Subcutaneous abdominal adipose tissue (tissue), 5 donors: ENCODE measurements around the gene PTPRG.

ENCODE experiments used
- H3K27ac ChIP-seq: one replicate; pipeline ENCODE4 v1.7.0; 2013; ENCODE audit warnings: low read depth, mild to moderate bottlenecking, inconsistent platforms, low read length, moderate library complexity
- H3K27me3 ChIP-seq, 5 donors: one replicate each; pipeline ENCODE4 v1.7.0; 2013; ENCODE audit warnings: low read length in 5 of 5, inconsistent platforms in 1 of 5; ENCODE audit not compliant: control insufficient read depth in 5 of 5, insufficient read depth in 4 of 5
- H3K36me3 ChIP-seq, 5 donors: one replicate each; pipeline ENCODE4 v1.7.0; 2013; ENCODE audit warnings: low read length in 5 of 5; ENCODE audit not compliant: control insufficient read depth in 5 of 5, insufficient read depth in 5 of 5
- H3K4me1 ChIP-seq, 5 donors: one replicate each; pipeline ENCODE4 v1.7.0; 2013; ENCODE audit warnings: low read length in 5 of 5, mild to moderate bottlenecking in 3 of 5, moderate library complexity in 1 of 5; ENCODE audit not compliant: control insufficient read depth in 5 of 5, insufficient read depth in 5 of 5
- H3K4me3 ChIP-seq, 5 donors: one replicate each; pipeline ENCODE4 v1.7.0; 2013; ENCODE audit warnings: low read length in 5 of 5, low read depth in 1 of 5
- H3K9ac ChIP-seq, 5 donors: one replicate each; pipeline ENCODE4 v1.7.0; 2013; ENCODE audit warnings: low read length in 5 of 5, mild to moderate bottlenecking in 4 of 5, moderate library complexity in 3 of 5
- H3K9me3 ChIP-seq, 5 donors: one replicate each; pipeline ENCODE4 v1.7.0; 2013; ENCODE audit warnings: low read length in 5 of 5; ENCODE audit not compliant: control insufficient read depth in 5 of 5
- donor health status: healthy.
- donor health status: healthy.
- donor health status: healthy.
- donor health status: healthy.
- donor health status: healthy.

The PTPRG gene

DNA sequence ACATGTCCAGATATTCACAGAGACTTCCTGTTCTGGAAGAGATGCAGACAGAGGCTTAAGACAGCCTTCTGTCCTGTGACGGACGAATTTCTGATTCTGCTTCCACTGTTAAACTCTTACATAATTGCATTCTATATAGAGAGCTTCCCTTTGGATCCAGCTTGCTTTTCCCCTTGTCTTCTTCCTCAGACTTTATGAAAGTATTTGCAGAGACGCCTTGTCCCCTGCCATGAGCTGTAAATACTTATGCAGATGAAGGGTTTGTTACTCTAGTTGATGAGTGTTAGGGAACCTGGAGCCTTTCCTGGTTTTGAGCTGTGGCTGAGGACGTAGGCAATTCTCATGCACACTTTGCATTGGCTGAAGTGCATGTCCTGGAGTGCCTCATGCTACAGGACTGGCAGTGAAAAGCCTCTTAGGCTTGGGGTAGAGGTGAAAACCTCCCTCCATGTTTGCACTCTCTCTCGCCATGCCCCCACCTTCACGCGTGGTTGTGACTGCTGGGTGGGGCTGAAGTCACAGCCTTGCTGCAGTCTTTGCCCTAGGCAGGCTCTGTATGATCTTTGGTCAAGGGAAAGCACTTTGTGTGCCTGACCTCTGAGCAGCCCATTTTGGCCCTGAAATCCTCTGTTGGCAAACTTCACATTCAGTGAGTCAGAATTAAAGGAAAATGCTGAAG is 286.6 kb downstream of the PTPRG start:
- peak overlapping the region in 4 of 5 donors; percentile 17 to 52 (median 32) for H3K4me3 ChIP-seq
- no peaks in the 10 kb centered on the region for H3K9me3 ChIP-seq
- no peak overlapping the region for H3K9ac ChIP-seq
- H3K36me3 ChIP-seq, result no peaks in the 10 kb centered on the region
- no peaks in the 10 kb centered on the region for H3K27me3 ChIP-seq
- H3K4me1 ChIP-seq, result peaks cover 9 to 39% (median 33%) of the 10 kb centered on the region in 5 donors
- peak overlapping the region; percentile 61 for H3K27ac ChIP-seq

DNA sequence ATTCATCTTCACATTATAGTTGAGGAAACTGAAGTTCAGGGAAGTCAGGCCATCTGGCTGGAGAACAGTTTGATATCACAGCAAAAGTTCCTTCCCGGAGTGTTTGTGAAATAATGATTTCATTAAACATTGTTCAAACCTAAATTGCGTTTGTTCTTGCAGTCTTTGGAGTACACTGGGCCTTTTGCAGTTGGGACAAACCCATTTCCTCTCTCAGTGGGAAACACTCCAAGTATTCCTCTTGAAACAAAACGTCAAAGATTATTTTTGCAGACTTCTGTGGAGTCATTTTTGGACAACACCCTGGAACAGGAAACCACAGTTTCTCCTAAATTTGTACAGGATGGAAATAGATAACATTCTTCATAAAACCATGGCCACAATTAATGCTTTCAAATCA is 287.5 kb downstream of the PTPRG start:
- Histone ChIP-seq H3K9me3 (no peaks in the 10 kb centered on the region), H3K27ac (peak overlapping the region; percentile 78), H3K9ac (peak overlapping the region in 1 of 5 donors; percentile 49), H3K27me3 (no peaks in the 10 kb centered on the region), H3K4me1 (peaks cover 9 to 42% (median 35%) of the 10 kb centered on the region in 5 donors), H3K36me3 (no peaks in the 10 kb centered on the region), H3K4me3 (peak overlapping the region in 1 of 5 donors; percentile 52)

DNA sequence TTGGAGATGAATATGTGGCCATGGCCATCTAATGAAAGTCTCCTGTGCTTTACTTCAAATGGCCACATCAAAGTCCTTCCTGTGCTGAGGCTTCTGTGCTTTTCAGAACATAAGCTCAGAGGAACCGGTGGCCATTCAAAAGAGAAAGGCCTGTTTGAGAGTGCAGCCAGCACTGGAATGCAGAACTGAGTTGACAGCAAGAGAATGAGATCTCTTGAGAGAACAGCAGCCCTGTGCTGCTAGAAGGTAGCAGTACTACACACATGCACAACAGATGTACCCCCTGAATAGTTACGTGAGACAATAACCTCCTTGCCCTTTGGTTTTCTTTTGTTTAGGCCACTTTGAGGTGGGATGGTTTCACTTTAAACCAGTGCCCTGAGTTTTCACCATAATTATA is 292.5 kb downstream of the PTPRG start:
- Histone ChIP-seq H3K27ac (no peak overlapping the region), H3K4me1 (peaks cover 3 to 25% (median 16%) of the 10 kb centered on the region in 5 donors)

DNA sequence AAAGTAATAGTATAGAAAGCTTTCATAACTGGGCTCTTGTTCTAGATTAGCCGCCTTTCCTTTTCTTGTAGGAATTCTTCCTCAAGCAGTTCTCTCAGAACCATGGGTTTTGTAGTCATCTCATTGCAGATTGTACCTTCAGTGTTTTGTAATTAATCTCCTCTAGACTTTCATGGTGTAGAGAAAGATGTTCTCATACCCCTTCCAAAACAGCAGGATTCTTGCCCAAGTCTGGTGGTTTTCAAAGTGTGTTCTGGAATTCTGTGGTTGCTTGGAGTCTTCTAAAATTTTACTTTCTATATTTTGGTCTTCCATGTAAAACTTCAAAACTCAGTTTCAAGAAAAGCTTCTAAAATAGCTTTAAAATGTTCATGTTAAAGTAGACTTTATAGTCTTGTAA is 293.8 kb downstream of the PTPRG start:
- Histone ChIP-seq H3K36me3 (peaks cover 0 to 3% (median 0%) of the 10 kb centered on the region in 5 donors), H3K27ac (no peak overlapping the region), H3K9me3 (no peaks in the 10 kb centered on the region), H3K9ac (no peak overlapping the region), H3K27me3 (no peaks in the 10 kb centered on the region), H3K4me3 (no peak overlapping the region), H3K4me1 (peaks cover 0 to 15% (median 8%) of the 10 kb centered on the region in 5 donors)

More for the DNA sequence above, 292.5 kb downstream of the PTPRG start:
- Histone ChIP-seq H3K9me3 (no peaks in the 10 kb centered on the region), H3K36me3 (no peaks in the 10 kb centered on the region), H3K4me3 (no peak overlapping the region), H3K9ac (no peak overlapping the region), H3K27me3 (no peaks in the 10 kb centered on the region)

DNA sequence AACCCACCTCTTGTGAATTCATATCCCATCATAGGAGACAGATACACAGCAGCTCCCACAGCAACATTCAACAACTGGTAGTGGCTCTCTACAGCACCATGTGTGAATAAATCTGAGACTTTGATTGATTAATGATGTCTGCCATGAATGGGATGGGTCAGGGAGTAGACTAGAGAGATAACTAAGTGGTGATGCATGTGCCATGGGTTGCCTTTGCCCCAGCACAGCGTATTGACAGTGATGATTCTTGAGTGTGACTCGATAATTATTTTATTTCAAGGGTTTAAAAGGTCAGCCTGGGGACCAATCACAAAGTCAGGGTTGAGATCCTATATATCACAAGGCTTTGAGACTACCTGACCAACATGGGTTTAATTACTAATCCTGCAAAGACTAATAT is 295.9 kb downstream of the PTPRG start:
- Histone ChIP-seq H3K4me3 (no peak overlapping the region), H3K27me3 (no peaks in the 10 kb centered on the region), H3K36me3 (peaks cover 0 to 3% (median 0%) of the 10 kb centered on the region in 5 donors), H3K27ac (no peak overlapping the region), H3K4me1 (peaks cover 0 to 8% (median 6%) of the 10 kb centered on the region in 5 donors), H3K9ac (no peak overlapping the region), H3K9me3 (no peaks in the 10 kb centered on the region)

DNA sequence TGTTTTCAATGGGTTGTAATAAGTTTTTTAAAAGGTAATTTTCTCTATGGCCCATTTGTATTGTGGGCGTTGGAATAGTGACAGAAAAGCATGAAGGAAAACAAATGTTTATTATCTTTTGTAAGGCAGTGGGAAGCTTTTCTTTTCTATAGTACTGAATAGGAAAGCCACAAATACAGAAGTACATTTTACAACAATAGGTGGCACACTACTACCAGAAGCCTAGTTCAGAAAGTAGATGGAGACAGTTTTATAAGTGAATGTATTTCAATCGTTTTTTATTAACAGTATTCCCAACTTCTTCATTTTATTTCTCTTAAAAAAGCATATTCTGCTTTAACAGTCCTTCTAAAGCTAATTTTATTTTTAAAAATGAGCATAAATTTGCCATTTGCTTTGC is 296.7 kb downstream of the PTPRG start:
- H3K27me3 ChIP-seq, result no peaks in the 10 kb centered on the region
- H3K27ac ChIP-seq, result no peak overlapping the region
- no peak overlapping the region for H3K9ac ChIP-seq
- no peaks in the 10 kb centered on the region for H3K9me3 ChIP-seq
- H3K36me3 ChIP-seq, result peaks cover 0 to 3% (median 0%) of the 10 kb centered on the region in 5 donors
- H3K4me1 ChIP-seq, result peaks cover 0 to 8% (median 6%) of the 10 kb centered on the region in 5 donors
- H3K4me3 ChIP-seq, result no peak overlapping the region

DNA sequence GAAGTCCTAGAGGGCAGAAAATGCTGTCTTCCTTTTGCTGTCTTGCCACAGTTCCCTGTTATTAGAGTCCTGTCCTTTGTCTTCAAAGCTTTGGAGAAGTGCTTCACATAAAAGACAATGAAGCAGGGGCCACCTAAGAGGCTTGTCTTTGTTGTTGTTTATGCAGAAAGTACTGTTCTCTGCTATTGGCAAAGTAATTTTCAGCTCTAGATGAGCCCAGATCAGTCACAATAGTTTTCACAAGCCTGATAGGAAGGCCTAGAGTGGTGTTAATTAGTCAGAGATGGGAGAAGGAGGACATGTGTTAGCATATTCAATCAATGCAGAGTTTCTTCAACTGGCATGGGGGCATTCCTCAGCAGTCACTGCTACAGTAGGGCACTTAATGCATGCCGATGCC is 300.0 kb downstream of the PTPRG start:
- H3K9ac ChIP-seq, result no peak overlapping the region
- H3K36me3 ChIP-seq, result peaks cover 0 to 3% (median 0%) of the 10 kb centered on the region in 5 donors
- no peak overlapping the region for H3K27ac ChIP-seq
- no peak overlapping the region for H3K4me3 ChIP-seq
- no peaks in the 10 kb centered on the region for H3K9me3 ChIP-seq
- no peaks in the 10 kb centered on the region for H3K27me3 ChIP-seq
- peaks cover 0 to 5% (median 0%) of the 10 kb centered on the region in 5 donors for H3K4me1 ChIP-seq

DNA sequence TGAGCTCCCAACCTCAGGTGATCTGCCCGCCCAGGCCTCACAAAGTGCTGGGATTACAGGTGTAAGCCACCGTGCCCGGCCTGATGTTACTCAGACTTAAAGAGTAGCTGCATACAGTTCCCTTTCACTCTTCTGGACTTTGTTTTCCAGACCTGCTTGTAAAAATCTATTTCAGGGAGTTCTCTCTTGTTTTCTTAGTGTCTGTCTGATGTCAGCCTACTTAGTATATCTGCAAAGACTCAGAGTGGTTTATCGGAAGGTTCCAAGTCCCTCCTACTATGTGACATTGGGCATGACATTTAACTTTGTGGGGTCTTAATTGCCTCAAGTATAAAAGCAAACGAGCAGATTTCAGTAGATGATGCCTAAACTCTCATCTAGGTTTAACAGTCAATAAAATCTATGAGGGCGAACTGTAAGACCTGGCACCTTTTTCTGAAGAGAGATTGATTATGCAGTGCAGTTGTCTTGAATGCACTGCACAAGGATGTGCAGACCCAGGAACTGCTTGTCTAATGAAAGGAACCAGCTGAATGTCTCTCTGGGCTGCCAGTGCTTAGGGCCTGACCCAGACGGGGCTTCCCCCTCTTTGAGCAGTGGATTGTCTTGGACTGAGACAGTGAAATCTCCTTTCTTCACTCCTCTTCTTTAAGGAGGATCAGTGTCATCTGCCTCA is 301.4 kb downstream of the PTPRG start:
- H3K4me1 ChIP-seq, result peaks cover 0 to 5% (median 0%) of the 10 kb centered on the region in 5 donors
- H3K4me3 ChIP-seq, result no peak overlapping the region
- no peak overlapping the region for H3K9ac ChIP-seq
- H3K27me3 ChIP-seq, result no peaks in the 10 kb centered on the region
- no peak overlapping the region for H3K27ac ChIP-seq
- H3K36me3 ChIP-seq, result peaks cover 0 to 3% (median 0%) of the 10 kb centered on the region in 5 donors
- H3K9me3 ChIP-seq, result no peaks in the 10 kb centered on the region

DNA sequence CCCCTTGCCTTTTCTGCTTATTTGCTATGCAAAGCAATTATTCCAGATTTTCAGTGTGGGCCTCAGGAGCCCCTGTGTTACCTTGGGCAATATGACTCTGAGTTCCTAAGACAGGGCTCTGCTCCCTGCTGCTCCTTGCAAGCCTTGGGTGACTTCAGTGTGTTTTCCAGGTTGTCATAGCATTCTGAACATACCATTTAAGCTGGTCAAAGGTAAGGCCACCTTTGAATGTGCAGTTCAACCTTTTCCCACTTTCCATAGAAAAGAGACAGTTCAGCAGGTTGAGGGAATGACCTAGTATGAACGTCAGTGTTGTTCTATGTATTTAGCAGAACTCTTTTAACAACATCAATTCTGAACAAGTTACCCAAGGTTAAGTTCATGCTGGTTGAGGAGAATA is 302.2 kb downstream of the PTPRG start:
- peaks cover 0 to 3% (median 0%) of the 10 kb centered on the region in 5 donors for H3K36me3 ChIP-seq
- H3K4me3 ChIP-seq, result no peak overlapping the region
- no peaks in the 10 kb centered on the region for H3K9me3 ChIP-seq
- H3K4me1 ChIP-seq, result peaks cover 0 to 5% (median 0%) of the 10 kb centered on the region in 5 donors
- H3K9ac ChIP-seq, result no peak overlapping the region
- H3K27me3 ChIP-seq, result no peaks in the 10 kb centered on the region
- H3K27ac ChIP-seq, result no peak overlapping the region

DNA sequence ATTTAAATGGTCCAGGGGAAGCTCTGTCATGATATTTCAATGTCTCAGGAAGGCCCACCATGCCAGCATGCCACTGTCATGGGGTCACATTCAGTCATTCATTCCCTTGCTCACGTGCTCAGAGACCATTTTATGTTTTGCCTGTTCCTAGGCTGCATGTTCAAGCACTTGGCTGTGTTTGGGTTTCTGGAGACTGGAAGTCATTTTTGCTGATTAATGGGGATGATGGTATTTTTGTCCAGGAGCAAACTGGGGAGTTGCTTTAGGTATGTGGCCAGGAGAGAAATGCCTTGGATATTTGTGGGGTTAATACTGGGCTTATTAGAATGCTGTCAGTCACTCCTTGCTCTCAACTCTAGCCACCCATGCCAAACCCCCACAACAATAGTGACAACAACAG is 303.5 kb downstream of the PTPRG start:
- Histone ChIP-seq H3K27ac (no peak overlapping the region), H3K4me3 (no peak overlapping the region), H3K9ac (no peak overlapping the region)

More for the DNA sequence above, 303.5 kb downstream of the PTPRG start:
- no peaks in the 10 kb centered on the region for H3K9me3 ChIP-seq
- H3K4me1 ChIP-seq, result peaks cover 0 to 5% (median 0%) of the 10 kb centered on the region in 5 donors
- H3K27me3 ChIP-seq, result no peaks in the 10 kb centered on the region
- peaks cover 0 to 3% (median 0%) of the 10 kb centered on the region in 5 donors for H3K36me3 ChIP-seq
